Loucy (cell line): Measurements from ENCODE around the gene CAPN9.

Source experiments
- H2AFZ ChIP-seq: fragments of 200-600 bp; sonication (generic); 2 replicates; pipeline ENCODE4 v1.6.0; 2016; ENCODE audit warnings: antibody characterized with exemption, mild to moderate bottlenecking, low read length, moderate library complexity
- H3F3A ChIP-seq: fragments of 200-600 bp; 2 replicates; pipeline ENCODE4 v1.6.0; 2016; ENCODE audit warnings: antibody characterized with exemption, low read depth, mild to moderate bottlenecking
- H3K27me3 ChIP-seq: fragments of 200-600 bp; sonication (generic); 2 replicates; pipeline ENCODE4 v1.6.1; 2014; ENCODE audit warnings: low read length, mild to moderate bottlenecking; ENCODE audit not compliant: insufficient read depth, poor library complexity, severe bottlenecking
- H3K36me3 ChIP-seq: fragments of 200-600 bp; sonication (generic); 2 replicates; pipeline ENCODE4 v1.6.1; 2016; ENCODE audit warnings: low read length; ENCODE audit not compliant: insufficient read depth
- H3K4me1 ChIP-seq: fragments of 200-600 bp; sonication (generic); 2 replicates; pipeline ENCODE4 v1.5.1; 2014; ENCODE audit warnings: low read length, mild to moderate bottlenecking; ENCODE audit not compliant: insufficient read depth, poor library complexity, severe bottlenecking
- H3K4me2 ChIP-seq: fragments of 200-600 bp; sonication (generic); 2 replicates; pipeline ENCODE4 v1.6.0; 2014; ENCODE audit warnings: antibody characterized with exemption, low read length, low read depth, mild to moderate bottlenecking; ENCODE audit not compliant: poor library complexity, severe bottlenecking
- H3K4me3 ChIP-seq: fragments of 200-600 bp; sonication (generic); 2 replicates; pipeline ENCODE4 v1.5.1; 2014; ENCODE audit warnings: low read length, mild to moderate bottlenecking, mixed read lengths; ENCODE audit not compliant: poor library complexity, severe bottlenecking
- H3K79me2 ChIP-seq: fragments of 200-600 bp; sonication (generic); 2 replicates; pipeline ENCODE4 v1.6.1; 2014; ENCODE audit warnings: low read length; ENCODE audit not compliant: insufficient read depth
- H3K9ac ChIP-seq: fragments of 200-600 bp; sonication (generic); 2 replicates; pipeline ENCODE4 v1.6.0; 2014; ENCODE audit warnings: mild to moderate bottlenecking, low read depth, low read length, moderate library complexity; ENCODE audit not compliant: poor library complexity, severe bottlenecking
- H3K9me2 ChIP-seq: fragments of 200-600 bp; sonication (generic); replicated peaks from 2 replicates; pipeline ENCODE4 v1.6.1; 2016; ENCODE audit warnings: low read depth, low read length, mixed read lengths
- H3K9me3 ChIP-seq: fragments of 200-600 bp; sonication (generic); 2 replicates; pipeline ENCODE4 v1.6.1; 2014; ENCODE audit warnings: mild to moderate bottlenecking, antibody characterized with exemption, low read length, low read depth; ENCODE audit not compliant: insufficient read depth
- H4K20me1 ChIP-seq: fragments of 200-600 bp; sonication (generic); 2 replicates; pipeline ENCODE4 v1.6.0; 2014; ENCODE audit warnings: antibody characterized with exemption, low read length, mild to moderate bottlenecking; ENCODE audit not compliant: insufficient read depth, poor library complexity, severe bottlenecking
- CTCF ChIP-seq: fragments of 200-600 bp; sonication (generic); conservative IDR thresholded peaks from 2 replicates; pipeline ENCODE4 v1.5.1; 2014; ENCODE audit warnings: mild to moderate bottlenecking, antibody characterized with exemption, low read length
- EZH2phosphoT487 ChIP-seq: fragments of 200-600 bp; IDR thresholded peaks from 2 replicates; pipeline ENCODE4 v1.6.1; 2018; ENCODE audit warnings: antibody characterized with exemption, mild to moderate bottlenecking, moderate library complexity, borderline replicate concordance

Gene CAPN9

DNA sequence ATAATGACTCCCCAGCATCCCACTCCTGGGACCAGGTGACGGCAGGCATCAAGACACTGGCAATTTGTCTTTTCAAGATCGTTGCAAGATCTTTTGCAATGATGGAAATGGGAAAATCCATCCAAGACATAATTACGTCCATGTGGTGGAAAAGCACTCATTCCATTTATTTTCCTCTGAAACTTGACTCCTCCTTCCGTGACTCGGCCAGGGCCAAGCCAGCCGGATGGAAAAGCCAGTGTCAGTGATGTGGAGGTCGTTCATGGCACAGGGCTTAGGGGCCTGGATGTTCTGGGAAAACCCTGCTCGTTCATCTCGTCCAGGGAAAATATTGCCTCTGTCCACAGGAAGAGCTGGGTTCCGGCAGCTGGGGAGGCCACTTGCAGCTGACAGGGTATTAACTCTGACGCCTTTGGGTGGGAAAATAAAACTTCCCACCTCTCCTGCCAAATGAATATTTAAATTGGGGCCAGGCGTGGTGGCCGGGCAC is 74.9 kb downstream of the CAPN9 start:
- no peak overlapping the region for H2AFZ ChIP-seq
- no peaks in the 10 kb centered on the region for H3K4me1 ChIP-seq
- H3K36me3 ChIP-seq = no peaks in the 10 kb centered on the region
- no peaks in the 10 kb centered on the region for H3K9me2 ChIP-seq
- no peak for TF ChIP-seq EZH2phosphoT487
- no peak for TF ChIP-seq CTCF
- no peaks in the 10 kb centered on the region for H3K9me3 ChIP-seq
- no peak overlapping the region for H3K9ac ChIP-seq
- H4K20me1 ChIP-seq = no peaks in the 10 kb centered on the region
- H3K27me3 ChIP-seq = no peaks in the 10 kb centered on the region
- H3K79me2 ChIP-seq = no peaks in the 10 kb centered on the region
- no peaks in the 10 kb centered on the region for H3F3A ChIP-seq
- H3K4me2 ChIP-seq = no peak overlapping the region
- no peak overlapping the region for H3K4me3 ChIP-seq

- Histone ChIP-seq H3K27me3 (no peaks in the 10 kb centered on the region), H3K9me2 (no peaks in the 10 kb centered on the region), H3K4me1 (no peaks in the 10 kb centered on the region), H3K9ac (no peak overlapping the region), H2AFZ (no peak overlapping the region), H3K79me2 (no peaks in the 10 kb centered on the region), H3K36me3 (no peaks in the 10 kb centered on the region), H3F3A (no peaks in the 10 kb centered on the region), H3K4me3 (no peak overlapping the region), H4K20me1 (no peaks in the 10 kb centered on the region), H3K4me2 (no peak overlapping the region), H3K9me3 (no peaks in the 10 kb centered on the region)
- TF ChIP-seq CTCF = no peak
- no peak for TF ChIP-seq EZH2phosphoT487
Observed at GRCh38 chr1:230823426-230823825, 76.2 kb downstream of the CAPN9 start.

GRCh38 chr1:230823931-230824381 is 76.8 kb downstream of the CAPN9 start:
- Histone ChIP-seq H3K79me2 (no peaks in the 10 kb centered on the region), H3K4me1 (no peaks in the 10 kb centered on the region), H2AFZ (no peak overlapping the region), H3K4me2 (no peak overlapping the region), H3K36me3 (no peaks in the 10 kb centered on the region), H3K9me2 (no peaks in the 10 kb centered on the region), H3K4me3 (no peak overlapping the region), H3K27me3 (no peaks in the 10 kb centered on the region), H3F3A (no peaks in the 10 kb centered on the region), H4K20me1 (no peaks in the 10 kb centered on the region), H3K9me3 (no peaks in the 10 kb centered on the region), H3K9ac (no peak overlapping the region)
- TF ChIP-seq CTCF = no peak
- TF ChIP-seq EZH2phosphoT487 = no peak
